ENCODE results near the gene VTCN1. TPM values are rescaled to one million over a fixed set of nuclear protein-coding genes. Genes with fewer than 3 reads are reported as not detected.

Gene VTCN1
- total and polyA plus RNA-seq, 2 experiments from 2014 or later: 12.4 to 14.9 TPM

DNA sequence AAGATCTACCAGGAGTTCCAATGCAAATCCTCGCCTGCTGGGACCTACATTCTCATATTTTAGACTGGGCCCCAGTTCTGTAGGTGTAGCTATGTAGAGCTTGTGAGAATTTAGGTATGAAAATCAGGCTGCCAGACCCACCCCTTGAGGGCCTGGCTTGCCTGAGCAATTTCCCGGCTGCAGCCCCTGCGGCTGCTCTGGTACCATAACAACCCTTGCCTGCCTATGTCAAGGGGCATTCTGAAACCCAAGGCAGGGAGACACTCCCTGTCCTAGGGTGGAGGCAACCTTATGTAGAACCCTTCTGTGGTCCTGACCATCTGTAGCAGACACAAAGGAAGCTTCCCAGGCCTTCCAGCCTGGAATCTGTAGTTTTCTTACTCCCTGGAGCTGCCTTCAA is 28.4 kb downstream of the VTCN1 start:
- Histone ChIP-seq H3K4me2 (no peak overlapping the region), H3K27ac (no peak overlapping the region), H3K4me1 (ENCODE audit: insufficient read depth) (peaks cover 6% of the 10 kb centered on the region), H3K9me2 (replicated peaks; ENCODE audit: insufficient read depth) (no peaks in the 10 kb centered on the region), H3K36me3 (replicated peaks; ENCODE audit: insufficient read depth, low read depth) (no peaks in the 10 kb centered on the region), H4K20me1 (ENCODE audit: insufficient read depth, poor library complexity, severe bottlenecking) (no peaks in the 10 kb centered on the region), H2AFZ (no peak overlapping the region), H3K79me2 (no peaks in the 10 kb centered on the region), H3K27me3 (no peaks in the 10 kb centered on the region), H3K9me3 (ENCODE audit: low read depth) (no peaks in the 10 kb centered on the region), H3K4me3 (no peak overlapping the region)
- no peak for DNase-seq (ENCODE audit: low spot score)
- TF ChIP-seq EZH2 (IDR thresholded peaks at IDR 0.05; ENCODE audit: borderline replicate concordance): no peak
- TF ChIP-seq, protein P1, sequence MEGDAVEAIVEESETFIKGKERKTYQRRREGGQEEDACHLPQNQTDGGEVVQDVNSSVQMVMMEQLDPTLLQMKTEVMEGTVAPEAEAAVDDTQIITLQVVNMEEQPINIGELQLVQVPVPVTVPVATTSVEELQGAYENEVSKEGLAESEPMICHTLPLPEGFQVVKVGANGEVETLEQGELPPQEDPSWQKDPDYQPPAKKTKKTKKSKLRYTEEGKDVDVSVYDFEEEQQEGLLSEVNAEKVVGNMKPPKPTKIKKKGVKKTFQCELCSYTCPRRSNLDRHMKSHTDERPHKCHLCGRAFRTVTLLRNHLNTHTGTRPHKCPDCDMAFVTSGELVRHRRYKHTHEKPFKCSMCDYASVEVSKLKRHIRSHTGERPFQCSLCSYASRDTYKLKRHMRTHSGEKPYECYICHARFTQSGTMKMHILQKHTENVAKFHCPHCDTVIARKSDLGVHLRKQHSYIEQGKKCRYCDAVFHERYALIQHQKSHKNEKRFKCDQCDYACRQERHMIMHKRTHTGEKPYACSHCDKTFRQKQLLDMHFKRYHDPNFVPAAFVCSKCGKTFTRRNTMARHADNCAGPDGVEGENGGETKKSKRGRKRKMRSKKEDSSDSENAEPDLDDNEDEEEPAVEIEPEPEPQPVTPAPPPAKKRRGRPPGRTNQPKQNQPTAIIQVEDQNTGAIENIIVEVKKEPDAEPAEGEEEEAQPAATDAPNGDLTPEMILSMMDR (IDR thresholded peaks at IDR 0.05; ENCODE audit: poor library complexity): no peak
- WGBS (ENCODE audit: low lambda C conversion rate, missing lambda C conversion rate): 96% methylated on average over 3 of the region's 3 CpGs

- DNase-seq (ENCODE audit: low spot score): peak; percentile 17
- Histone ChIP-seq H3K4me3 (no peak overlapping the region), H3K4me2 (no peak overlapping the region), H3K79me2 (no peaks in the 10 kb centered on the region), H3K9me3 (ENCODE audit: low read depth) (no peaks in the 10 kb centered on the region), H2AFZ (no peak overlapping the region), H3K27ac (peak overlapping the region; percentile 37), H3K9me2 (replicated peaks; ENCODE audit: insufficient read depth) (no peaks in the 10 kb centered on the region), H3K4me1 (ENCODE audit: insufficient read depth) (peaks cover 6% of the 10 kb centered on the region), H4K20me1 (ENCODE audit: insufficient read depth, poor library complexity, severe bottlenecking) (no peaks in the 10 kb centered on the region), H3K27me3 (no peaks in the 10 kb centered on the region), H3K36me3 (replicated peaks; ENCODE audit: insufficient read depth, low read depth) (no peaks in the 10 kb centered on the region)
- TF ChIP-seq EZH2phosphoT487 (IDR thresholded peaks at IDR 0.05; ENCODE audit: low read depth, severe bottlenecking, unreplicated experiment): no peak
- TF ChIP-seq, protein P1 (IDR thresholded peaks at IDR 0.05; ENCODE audit: poor library complexity): no peak
- TF ChIP-seq EZH2 (IDR thresholded peaks at IDR 0.05; ENCODE audit: borderline replicate concordance): no peak
- 54% methylated on average over 5 of the region's 5 CpGs for WGBS (ENCODE audit: low lambda C conversion rate, missing lambda C conversion rate)
These were observed 29.1 kb downstream of the VTCN1 start for GRCh38 chr1:117181630-117182041.

DNA sequence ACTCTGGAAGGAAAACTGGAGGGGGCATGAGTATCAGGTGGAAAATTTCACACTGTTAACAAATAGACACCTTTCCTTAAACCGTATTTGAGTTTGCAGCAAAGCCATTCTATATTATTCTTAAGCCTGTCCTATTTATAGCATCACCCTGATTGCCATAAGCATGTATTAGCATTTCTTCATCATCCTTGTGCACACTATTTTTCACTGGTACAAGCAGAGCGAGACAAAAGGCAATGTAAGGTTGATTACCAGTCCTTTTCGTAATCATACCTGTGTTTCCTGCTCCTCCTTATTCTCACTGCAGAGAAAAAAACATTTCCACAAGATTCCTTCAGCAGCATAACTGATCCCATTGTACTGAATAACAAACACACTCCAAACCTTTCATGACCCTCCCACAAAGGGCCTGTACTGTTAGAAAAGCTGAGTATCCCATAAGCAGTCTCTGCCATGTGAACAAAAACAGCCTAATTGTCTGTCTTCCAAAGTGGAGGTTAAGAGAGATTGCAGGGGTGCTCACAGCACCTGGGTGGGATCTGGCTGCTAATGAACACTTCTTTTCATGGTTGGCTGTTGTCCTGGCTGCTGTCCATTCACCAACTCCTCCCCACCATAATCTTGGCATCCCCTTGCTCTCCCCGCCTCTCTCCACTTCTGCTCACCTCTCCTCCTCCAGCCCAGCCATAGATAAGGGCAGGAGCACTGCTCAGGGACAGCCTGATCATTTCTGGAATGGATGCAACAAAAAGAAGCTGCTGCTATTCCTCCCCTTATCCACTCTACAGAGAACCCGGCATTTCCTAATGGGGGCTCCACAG is 30.4 kb downstream of the VTCN1 start:
- Histone ChIP-seq H3K4me1 (ENCODE audit: insufficient read depth) (peaks cover 6% of the 10 kb centered on the region), H2AFZ (no peak overlapping the region), H3K36me3 (replicated peaks; ENCODE audit: insufficient read depth, low read depth) (no peaks in the 10 kb centered on the region), H3K79me2 (no peaks in the 10 kb centered on the region), H3K4me2 (no peak overlapping the region), H3K9me3 (ENCODE audit: low read depth) (no peaks in the 10 kb centered on the region), H4K20me1 (ENCODE audit: insufficient read depth, poor library complexity, severe bottlenecking) (no peaks in the 10 kb centered on the region), H3K9me2 (replicated peaks; ENCODE audit: insufficient read depth) (no peaks in the 10 kb centered on the region), H3K4me3 (no peak overlapping the region), H3K27ac (no peak overlapping the region), H3K27me3 (no peaks in the 10 kb centered on the region)
- no peak for DNase-seq (ENCODE audit: low spot score)
- WGBS (ENCODE audit: low lambda C conversion rate, missing lambda C conversion rate): 82% methylated on average over 5 of the region's 5 CpGs
- TF ChIP-seq EZH2 (IDR thresholded peaks at IDR 0.05; ENCODE audit: borderline replicate concordance) (no peak), EZH2phosphoT487 (IDR thresholded peaks at IDR 0.05; ENCODE audit: low read depth, severe bottlenecking, unreplicated experiment) (no peak)
- TF ChIP-seq, protein P1 (IDR thresholded peaks at IDR 0.05; ENCODE audit: poor library complexity): no peak

All from hepatocyte (in vitro differentiated cells).